ENCODE results near the gene CKB.

CKB gene

GRCh38 chr14:103510724-103511693, 11.6 kb downstream of the CKB start:
- no peak for TF ChIP-seq ZNF274 (IDR thresholded peaks at IDR 0.05; ENCODE audit: low read depth, low read length)
- H3K4me3 ChIP-seq (ENCODE audit: low read length) = no peak overlapping the region

- no peak overlapping the region for H3K4me3 ChIP-seq (ENCODE audit: low read length)
- TF ChIP-seq ZNF274 (IDR thresholded peaks at IDR 0.05; ENCODE audit: low read depth, low read length) = no peak
Observed at GRCh38 chr14:103509864-103510723, 12.5 kb downstream of the CKB start.

GRCh38 chr14:103508521-103509329, 13.9 kb downstream of the CKB start:
- no peak for TF ChIP-seq ZNF274 (IDR thresholded peaks at IDR 0.05; ENCODE audit: low read depth, low read length)
- H3K4me3 ChIP-seq (ENCODE audit: low read length) = no peak overlapping the region

- no peak for TF ChIP-seq ZNF274 (IDR thresholded peaks at IDR 0.05; ENCODE audit: low read depth, low read length)
- H3K4me3 ChIP-seq (ENCODE audit: low read length) = no peak overlapping the region
Observed at GRCh38 chr14:103507751-103508150, 14.9 kb downstream of the CKB start.

GRCh38 chr14:103504991-103505565, 17.6 kb downstream of the CKB start:
- TF ChIP-seq ZNF274 (IDR thresholded peaks at IDR 0.05; ENCODE audit: low read depth, low read length) = no peak
- H3K4me3 ChIP-seq (ENCODE audit: low read length) = no peak overlapping the region

GRCh38 chr14:103503296-103503695, 19.3 kb downstream of the CKB start:
- H3K4me3 ChIP-seq (ENCODE audit: low read length) = no peak overlapping the region
- TF ChIP-seq ZNF274 (IDR thresholded peaks at IDR 0.05; ENCODE audit: low read depth, low read length) = no peak

- no peak overlapping the region for H3K4me3 ChIP-seq (ENCODE audit: low read length)
- no peak for TF ChIP-seq ZNF274 (IDR thresholded peaks at IDR 0.05; ENCODE audit: low read depth, low read length)
Observed at GRCh38 chr14:103502877-103503276, 19.8 kb downstream of the CKB start.

GRCh38 chr14:103501921-103502669, 20.5 kb downstream of the CKB start:
- H3K4me3 ChIP-seq (ENCODE audit: low read length) = no peak overlapping the region
- no peak for TF ChIP-seq ZNF274 (IDR thresholded peaks at IDR 0.05; ENCODE audit: low read depth, low read length)

- H3K4me3 ChIP-seq (ENCODE audit: low read length) = no peak overlapping the region
Observed at GRCh38 chr14:103501041-103501870, 21.4 kb downstream of the CKB start.

GRCh38 chr14:103500148-103500990, 22.3 kb downstream of the CKB start:
- no peak for TF ChIP-seq ZNF274 (IDR thresholded peaks at IDR 0.05; ENCODE audit: low read depth, low read length)
- no peak overlapping the region for H3K4me3 ChIP-seq (ENCODE audit: low read length)

More at GRCh38 chr14:103501041-103501870, 21.4 kb downstream of the CKB start:
- TF ChIP-seq ZNF274 (IDR thresholded peaks at IDR 0.05; ENCODE audit: low read depth, low read length) = no peak

- no peak overlapping the region for H3K4me3 ChIP-seq (ENCODE audit: low read length)
- no peak for TF ChIP-seq ZNF274 (IDR thresholded peaks at IDR 0.05; ENCODE audit: low read depth, low read length)
Observed at GRCh38 chr14:103499709-103500108, 22.9 kb downstream of the CKB start.
